IPS-18c (cell line): ENCODE results near the gene SLC6A18.

Experiments
- H3K4me3 ChIP-seq: 2 replicates; pipeline ENCODE4 v1.7.0; 2013; ENCODE audit warnings: low read depth, mild to moderate bottlenecking, low read length, moderate library complexity; ENCODE audit not compliant: insufficient read depth
- H3K9me3 ChIP-seq: one replicate; pipeline ENCODE4 v1.6.1; 2013; ENCODE audit warnings: mild to moderate bottlenecking, low read length, moderate library complexity; ENCODE audit not compliant: control insufficient read depth, insufficient read depth

SLC6A18 gene, protein sequence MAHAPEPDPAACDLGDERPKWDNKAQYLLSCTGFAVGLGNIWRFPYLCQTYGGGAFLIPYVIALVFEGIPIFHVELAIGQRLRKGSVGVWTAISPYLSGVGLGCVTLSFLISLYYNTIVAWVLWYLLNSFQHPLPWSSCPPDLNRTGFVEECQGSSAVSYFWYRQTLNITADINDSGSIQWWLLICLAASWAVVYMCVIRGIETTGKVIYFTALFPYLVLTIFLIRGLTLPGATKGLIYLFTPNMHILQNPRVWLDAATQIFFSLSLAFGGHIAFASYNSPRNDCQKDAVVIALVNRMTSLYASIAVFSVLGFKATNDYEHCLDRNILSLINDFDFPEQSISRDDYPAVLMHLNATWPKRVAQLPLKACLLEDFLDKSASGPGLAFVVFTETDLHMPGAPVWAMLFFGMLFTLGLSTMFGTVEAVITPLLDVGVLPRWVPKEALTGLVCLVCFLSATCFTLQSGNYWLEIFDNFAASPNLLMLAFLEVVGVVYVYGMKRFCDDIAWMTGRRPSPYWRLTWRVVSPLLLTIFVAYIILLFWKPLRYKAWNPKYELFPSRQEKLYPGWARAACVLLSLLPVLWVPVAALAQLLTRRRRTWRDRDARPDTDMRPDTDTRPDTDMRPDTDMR

DNA sequence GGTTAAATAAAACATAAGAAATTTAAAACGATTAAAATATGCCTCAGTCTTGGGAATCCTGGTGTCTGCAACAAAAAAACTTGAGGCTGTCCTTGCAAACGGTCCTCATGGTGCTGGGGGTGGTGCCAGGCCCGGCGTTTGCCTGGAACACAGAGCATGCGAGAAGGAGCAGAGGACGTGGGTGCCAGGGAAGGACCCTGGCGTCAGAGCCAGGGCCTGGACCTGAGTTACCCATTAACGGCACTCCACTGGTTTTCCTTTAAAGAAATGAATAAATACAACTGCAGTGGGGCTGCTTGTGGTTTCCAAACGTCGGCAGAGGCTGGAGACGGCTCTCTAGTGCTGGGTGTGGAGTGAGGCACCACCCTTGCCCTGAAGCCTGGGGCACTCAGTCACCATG, at the start of gene SLC6A18:
Gene SLC6A18, plus strand, starts transcription at position 301 of the 400 bp plus-strand sequence. Its CDS starts 97 bp downstream, at position 398.
- H3K4me3 ChIP-seq = no peak within 1 kb of the TSS
- H3K9me3 ChIP-seq = no peaks in the 10 kb centered on the region

GRCh38 chr5:1175801-1176472, 49.2 kb upstream of the SLC6A18 start:
- Histone ChIP-seq H3K4me3 (no peak overlapping the region), H3K9me3 (peaks cover 2% of the 10 kb centered on the region)

GRCh38 chr5:1176473-1177391, 48.4 kb upstream of the SLC6A18 start:
- H3K9me3 ChIP-seq = peaks cover 2% of the 10 kb centered on the region
- no peak overlapping the region for H3K4me3 ChIP-seq

GRCh38 chr5:1177826-1178528, 47.2 kb upstream of the SLC6A18 start:
- no peak overlapping the region for H3K4me3 ChIP-seq
- H3K9me3 ChIP-seq = peaks cover 2% of the 10 kb centered on the region

- Histone ChIP-seq H3K4me3 (no peak overlapping the region), H3K9me3 (peaks cover 2% of the 10 kb centered on the region)
Measured at GRCh38 chr5:1178529-1179382, 46.4 kb upstream of the SLC6A18 start.

DNA sequence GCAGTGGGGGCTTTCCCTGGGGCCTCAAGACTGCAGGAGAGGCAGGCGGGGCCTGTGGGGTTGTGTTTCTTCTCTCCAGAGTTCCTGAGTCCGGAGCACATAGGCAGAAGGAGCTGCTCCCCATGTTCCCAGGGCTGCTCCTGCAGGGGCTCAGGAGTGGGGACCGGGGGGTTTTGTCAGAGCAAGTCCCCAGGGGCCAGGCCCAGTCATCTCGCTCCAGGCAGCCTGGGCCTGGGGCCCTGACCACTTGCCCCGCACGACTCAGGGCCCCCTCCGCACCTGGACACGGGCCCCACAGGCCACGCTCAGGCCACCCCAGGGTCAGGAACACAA, 45.8 kb upstream of the SLC6A18 start:
- H3K9me3 ChIP-seq = peaks cover 2% of the 10 kb centered on the region
- no peak overlapping the region for H3K4me3 ChIP-seq

GRCh38 chr5:1180096-1180495, 45.1 kb upstream of the SLC6A18 start:
- Histone ChIP-seq H3K4me3 (no peak overlapping the region), H3K9me3 (no peaks in the 10 kb centered on the region)

DNA sequence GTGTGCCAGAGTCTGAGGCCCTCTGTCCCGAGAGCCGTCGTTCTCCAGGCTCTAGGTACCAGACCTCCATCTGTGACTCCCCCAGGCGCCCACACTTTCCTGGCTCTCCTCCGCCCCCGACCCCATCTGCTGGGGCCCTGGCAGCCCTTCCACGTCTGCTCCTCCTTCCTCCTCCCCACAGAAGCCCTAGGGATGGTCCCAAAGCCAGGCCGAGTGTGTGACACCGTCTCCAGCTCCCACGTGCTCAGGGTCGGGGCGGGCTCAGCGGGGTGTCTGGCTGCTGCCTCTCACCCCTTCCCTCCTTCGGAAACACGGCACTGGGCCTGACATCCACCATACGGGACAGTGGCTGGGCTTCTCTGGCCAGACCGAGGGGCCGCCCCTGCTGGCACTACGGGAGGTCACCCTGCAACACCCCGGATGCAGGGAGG, 44.3 kb upstream of the SLC6A18 start:
- Histone ChIP-seq H3K4me3 (no peak overlapping the region), H3K9me3 (no peaks in the 10 kb centered on the region)

- H3K9me3 ChIP-seq = no peaks in the 10 kb centered on the region
- H3K4me3 ChIP-seq = no peak overlapping the region
Measured at GRCh38 chr5:1181451-1182359, 43.5 kb upstream of the SLC6A18 start.

DNA sequence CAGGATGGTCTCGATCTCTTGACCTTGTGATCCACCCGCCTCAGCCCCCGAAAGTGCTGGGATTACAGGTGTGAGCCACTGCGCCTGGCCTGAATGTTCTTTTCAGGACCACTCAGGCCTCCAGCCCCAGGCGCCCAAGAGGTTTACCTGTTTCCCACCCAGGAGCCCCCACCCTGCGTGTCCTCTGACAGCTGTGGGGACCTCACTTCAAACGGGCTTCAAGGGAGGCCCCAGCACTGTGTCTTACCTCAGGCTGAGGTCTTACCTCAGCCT, 42.9 kb upstream of the SLC6A18 start:
- H3K4me3 ChIP-seq = no peak overlapping the region
- no peaks in the 10 kb centered on the region for H3K9me3 ChIP-seq

GRCh38 chr5:1182633-1183423, 42.4 kb upstream of the SLC6A18 start:
- Histone ChIP-seq H3K9me3 (no peaks in the 10 kb centered on the region), H3K4me3 (no peak overlapping the region)

DNA sequence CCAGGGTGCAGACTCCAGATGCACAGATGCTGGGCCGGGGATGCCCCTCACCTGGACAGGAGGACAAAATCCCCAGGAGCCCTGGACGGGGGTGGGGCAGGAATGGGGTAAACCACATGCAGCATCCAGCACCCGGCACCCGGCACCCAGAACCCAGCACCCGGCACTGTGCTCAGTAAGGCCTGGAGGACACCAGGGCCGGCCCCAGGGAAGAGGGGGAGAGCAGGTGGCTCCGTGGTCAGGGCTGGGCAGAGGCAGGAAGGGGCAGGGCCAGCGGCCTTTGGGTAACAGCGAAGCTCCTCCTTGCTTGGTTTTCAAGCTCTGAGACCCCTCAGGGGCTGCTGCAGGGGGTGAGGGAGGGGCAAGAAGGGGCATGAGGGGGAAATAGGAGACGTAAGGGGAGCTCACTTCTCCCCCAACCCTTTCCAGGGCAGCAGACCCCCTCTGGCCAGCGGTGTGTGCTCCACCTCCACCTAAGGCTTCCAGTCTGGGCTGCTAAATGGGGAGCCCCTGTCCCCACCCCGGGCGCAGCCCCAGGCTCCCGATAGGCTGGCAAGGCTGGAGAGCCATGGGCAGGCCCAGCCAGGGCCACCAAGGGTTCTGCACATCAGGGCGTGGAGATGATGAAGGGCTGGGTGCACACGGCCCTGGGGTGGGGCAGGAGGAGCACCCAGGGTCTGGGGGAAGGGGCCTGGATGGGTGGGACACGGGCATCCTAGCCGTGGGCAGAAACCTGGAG, 41.6 kb upstream of the SLC6A18 start:
- no peaks in the 10 kb centered on the region for H3K9me3 ChIP-seq
- H3K4me3 ChIP-seq = no peak overlapping the region

GRCh38 chr5:1184163-1184470, 41.1 kb upstream of the SLC6A18 start:
- no peak overlapping the region for H3K4me3 ChIP-seq
- no peaks in the 10 kb centered on the region for H3K9me3 ChIP-seq

DNA sequence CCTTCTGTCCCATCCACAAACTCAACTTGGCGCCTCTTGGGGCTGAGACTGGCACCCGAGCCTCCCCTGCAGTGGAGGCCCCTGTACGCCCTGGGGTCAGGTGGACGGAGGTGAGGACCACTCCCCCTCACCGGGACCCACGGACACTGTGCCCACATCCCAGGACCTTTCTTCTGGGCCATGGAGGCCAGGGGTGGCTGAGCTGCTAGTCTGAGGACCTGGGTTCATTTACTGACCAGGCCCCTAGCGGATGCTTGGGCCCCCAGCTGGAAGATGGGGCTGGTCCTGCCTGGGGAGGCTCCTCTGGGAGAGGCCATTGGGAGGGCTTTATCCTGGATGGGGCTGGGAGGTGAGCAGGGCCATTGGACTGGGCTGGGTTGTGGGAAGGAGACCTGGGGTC, 40.7 kb upstream of the SLC6A18 start:
- Histone ChIP-seq H3K9me3 (no peaks in the 10 kb centered on the region), H3K4me3 (no peak overlapping the region)
